A673 (cell line): ENCODE data around the gene RGS14.

Experiments
- EZH2 ChIP-seq: fragments of 200-600 bp; sonication (generic); IDR thresholded peaks from 2 replicates; pipeline ENCODE4 v1.6.1; 2017; ENCODE audit warnings: borderline replicate concordance, low read depth, mild to moderate bottlenecking, mixed read lengths, antibody characterized with exemption, low read length; ENCODE audit not compliant: poor library complexity, severe bottlenecking
- TF ChIP-seq, protein P1 (sequence below): fragments of 300-800, 200-600 bp; sonication (generic); conservative IDR thresholded peaks from 2 replicates; pipeline ENCODE4 v1.5.1; 2017; ENCODE audit warnings: low read depth, mild to moderate bottlenecking, antibody characterized with exemption, low read length, moderate library complexity, mixed read lengths

DNA sequence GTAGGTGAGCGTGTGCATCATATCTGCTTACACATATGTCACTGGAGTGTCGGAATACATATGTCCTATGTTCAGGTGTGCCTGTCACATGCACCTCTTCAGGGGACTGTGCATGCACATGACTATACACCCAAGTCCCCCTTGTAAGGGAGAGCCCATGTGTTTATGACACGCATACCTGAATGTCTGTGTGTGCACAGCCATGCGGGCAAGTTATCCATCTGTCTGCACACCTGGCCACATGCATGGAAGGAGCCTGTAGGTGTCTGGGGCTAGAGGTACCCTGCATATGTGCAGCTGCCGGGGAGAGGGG, 622 bp upstream of the RGS14 start:
- TF ChIP-seq, protein P1, sequence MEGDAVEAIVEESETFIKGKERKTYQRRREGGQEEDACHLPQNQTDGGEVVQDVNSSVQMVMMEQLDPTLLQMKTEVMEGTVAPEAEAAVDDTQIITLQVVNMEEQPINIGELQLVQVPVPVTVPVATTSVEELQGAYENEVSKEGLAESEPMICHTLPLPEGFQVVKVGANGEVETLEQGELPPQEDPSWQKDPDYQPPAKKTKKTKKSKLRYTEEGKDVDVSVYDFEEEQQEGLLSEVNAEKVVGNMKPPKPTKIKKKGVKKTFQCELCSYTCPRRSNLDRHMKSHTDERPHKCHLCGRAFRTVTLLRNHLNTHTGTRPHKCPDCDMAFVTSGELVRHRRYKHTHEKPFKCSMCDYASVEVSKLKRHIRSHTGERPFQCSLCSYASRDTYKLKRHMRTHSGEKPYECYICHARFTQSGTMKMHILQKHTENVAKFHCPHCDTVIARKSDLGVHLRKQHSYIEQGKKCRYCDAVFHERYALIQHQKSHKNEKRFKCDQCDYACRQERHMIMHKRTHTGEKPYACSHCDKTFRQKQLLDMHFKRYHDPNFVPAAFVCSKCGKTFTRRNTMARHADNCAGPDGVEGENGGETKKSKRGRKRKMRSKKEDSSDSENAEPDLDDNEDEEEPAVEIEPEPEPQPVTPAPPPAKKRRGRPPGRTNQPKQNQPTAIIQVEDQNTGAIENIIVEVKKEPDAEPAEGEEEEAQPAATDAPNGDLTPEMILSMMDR, result no peak
- no peak for TF ChIP-seq EZH2
